Measurements from ENCODE around the gene TNNT3.
"Not testable (repeated sequence)": the region's sequence is repeated elsewhere in the genome, so short reads cannot be mapped to it uniquely, and the experiment has no call there.

Gene TNNT3

DNA sequence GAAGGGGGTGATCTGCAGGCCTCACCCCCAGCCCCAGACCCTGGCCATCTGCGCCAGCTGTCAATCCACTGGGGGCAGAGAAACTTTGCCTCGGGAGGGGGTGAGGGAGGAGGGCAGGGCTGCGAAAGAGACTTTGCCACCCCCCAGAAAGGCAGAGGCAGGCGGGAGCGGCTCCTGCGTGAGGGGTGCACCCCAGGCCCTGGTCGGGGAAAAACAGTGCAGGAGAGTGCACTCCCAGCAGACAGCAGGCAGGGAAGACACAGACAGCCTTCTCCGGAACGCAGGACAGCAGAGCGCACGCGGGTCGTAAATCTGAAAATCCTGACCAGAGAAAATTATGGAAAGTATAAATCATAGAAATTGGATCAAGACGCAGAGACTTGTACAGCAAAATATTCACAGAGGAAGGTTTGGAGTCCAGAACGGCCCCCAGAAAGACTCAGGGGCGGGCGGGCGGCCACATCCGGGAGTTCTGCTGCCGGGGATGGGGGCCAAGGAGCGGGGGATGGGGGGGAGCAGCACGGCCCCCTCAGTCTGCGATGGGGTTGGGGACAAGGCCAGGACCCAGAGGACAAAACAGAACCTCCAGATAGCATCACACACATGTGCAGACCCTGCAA lies 19.6 kb downstream of the TNNT3 start:
- H3K4me3 ChIP-seq (ENCODE audit: low read depth, low read length) = no peak overlapping the region
- TF ChIP-seq, protein P1, sequence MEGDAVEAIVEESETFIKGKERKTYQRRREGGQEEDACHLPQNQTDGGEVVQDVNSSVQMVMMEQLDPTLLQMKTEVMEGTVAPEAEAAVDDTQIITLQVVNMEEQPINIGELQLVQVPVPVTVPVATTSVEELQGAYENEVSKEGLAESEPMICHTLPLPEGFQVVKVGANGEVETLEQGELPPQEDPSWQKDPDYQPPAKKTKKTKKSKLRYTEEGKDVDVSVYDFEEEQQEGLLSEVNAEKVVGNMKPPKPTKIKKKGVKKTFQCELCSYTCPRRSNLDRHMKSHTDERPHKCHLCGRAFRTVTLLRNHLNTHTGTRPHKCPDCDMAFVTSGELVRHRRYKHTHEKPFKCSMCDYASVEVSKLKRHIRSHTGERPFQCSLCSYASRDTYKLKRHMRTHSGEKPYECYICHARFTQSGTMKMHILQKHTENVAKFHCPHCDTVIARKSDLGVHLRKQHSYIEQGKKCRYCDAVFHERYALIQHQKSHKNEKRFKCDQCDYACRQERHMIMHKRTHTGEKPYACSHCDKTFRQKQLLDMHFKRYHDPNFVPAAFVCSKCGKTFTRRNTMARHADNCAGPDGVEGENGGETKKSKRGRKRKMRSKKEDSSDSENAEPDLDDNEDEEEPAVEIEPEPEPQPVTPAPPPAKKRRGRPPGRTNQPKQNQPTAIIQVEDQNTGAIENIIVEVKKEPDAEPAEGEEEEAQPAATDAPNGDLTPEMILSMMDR (IDR thresholded peaks at IDR 0.05; ENCODE audit: low read depth, low read length, missing control alignments) = no peak
- no peak for DNase-seq (ENCODE audit: low read depth)

DNA sequence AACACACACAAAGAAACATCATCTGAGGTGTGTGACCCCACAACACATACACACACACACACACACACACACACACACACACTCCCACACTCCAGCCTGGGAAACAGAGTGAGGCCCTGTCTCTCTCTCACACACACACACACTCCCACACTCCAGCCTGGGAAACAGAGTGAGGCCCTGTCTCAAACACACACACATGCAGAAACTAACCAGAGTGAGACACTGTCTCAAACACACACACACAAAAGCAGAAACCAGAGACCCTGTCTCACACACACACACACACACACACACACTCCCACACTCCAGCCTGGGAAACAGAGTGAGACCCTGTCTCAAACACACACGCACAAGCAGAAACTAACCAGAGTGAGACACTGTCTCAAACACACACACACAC lies 20.3 kb downstream of the TNNT3 start:
- DNase-seq (ENCODE audit: low read depth); H3K4me3 ChIP-seq (ENCODE audit: low read depth, low read length): not testable (repeated sequence)

DNA sequence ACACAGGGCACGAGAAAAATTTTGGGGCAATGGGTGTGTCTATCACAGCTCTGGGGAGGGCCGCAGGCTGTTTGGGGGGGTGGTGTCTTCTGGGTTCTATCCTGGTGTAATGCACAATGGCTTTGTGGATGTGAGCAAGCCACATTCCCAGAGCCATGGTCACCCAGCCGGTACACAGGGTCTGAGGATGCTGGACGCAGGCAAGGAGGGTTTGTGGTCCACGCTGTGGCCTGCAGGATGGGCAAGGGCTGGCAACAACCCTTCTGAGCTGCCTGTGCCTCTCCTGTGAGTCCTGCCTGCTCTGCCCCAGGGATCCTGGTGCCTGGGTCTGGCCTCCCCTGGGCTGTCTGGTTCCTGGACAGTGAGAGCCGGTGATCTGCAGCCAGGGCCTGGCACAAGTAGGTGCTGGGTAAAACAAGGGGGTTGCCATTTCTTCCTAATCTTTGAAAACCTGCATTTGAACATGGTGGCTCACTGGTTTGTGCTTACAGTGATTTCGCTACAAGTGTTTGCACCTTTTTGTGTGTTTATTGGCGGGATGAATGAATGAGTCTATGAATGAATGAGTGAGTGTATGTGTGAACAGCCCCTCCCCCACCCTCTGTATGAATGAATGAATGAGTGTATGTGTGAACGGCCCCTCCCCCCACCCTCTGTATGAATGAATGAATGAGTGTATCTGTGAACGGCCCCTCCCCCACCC lies 23.2 kb downstream of the TNNT3 start:
- TF ChIP-seq, protein P1 (IDR thresholded peaks at IDR 0.05; ENCODE audit: low read depth, low read length, missing control alignments) = no peak
- H3K4me3 ChIP-seq (ENCODE audit: low read depth, low read length) = no peak overlapping the region
- no peak for DNase-seq (ENCODE audit: low read depth)

DNA sequence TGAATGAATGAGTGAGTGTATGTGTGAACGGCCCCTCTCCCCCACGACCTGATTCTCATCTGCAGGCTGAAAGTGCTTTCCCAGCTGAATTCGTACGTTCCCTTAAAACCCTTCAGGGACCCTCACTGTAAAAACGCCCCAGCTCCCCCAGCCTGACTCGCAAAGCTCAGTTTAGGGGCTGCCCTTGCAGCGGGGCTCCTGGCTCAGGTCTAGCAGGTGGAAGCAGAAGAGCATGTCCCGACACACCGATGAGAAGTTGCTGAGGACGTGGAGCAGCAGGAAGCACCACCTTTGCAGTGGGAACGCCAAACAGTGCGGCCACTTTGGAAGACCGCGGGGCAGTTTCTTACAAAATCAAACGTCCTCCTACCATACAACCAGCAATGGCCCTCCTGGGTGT lies 24.1 kb downstream of the TNNT3 start:
- TF ChIP-seq, protein P1 (IDR thresholded peaks at IDR 0.05; ENCODE audit: low read depth, low read length, missing control alignments) = no peak
- DNase-seq (ENCODE audit: low read depth) = no peak
- H3K4me3 ChIP-seq (ENCODE audit: low read depth, low read length) = no peak overlapping the region

DNA sequence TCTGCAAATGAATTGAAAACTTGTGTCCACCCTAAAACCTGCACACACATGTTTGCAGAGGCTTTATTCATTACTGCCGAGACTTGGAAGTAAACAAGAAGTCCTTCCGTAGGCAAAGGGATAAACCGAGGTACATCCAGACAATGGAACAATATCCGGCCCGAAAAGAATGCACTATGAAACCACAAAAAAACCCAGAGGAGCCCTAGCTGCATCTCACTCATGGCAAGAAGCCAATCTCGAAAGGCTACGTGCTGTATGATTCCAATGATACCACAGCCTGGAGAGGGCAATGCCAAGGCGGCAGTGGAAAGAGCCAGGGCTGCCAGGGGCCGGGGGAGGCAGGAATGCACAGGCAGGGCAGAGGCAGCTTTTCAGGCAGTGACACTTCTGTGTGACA lies 24.5 kb downstream of the TNNT3 start:
- no peak overlapping the region for H3K4me3 ChIP-seq (ENCODE audit: low read depth, low read length)
- no peak for DNase-seq (ENCODE audit: low read depth)
- TF ChIP-seq, protein P1 (IDR thresholded peaks at IDR 0.05; ENCODE audit: low read depth, low read length, missing control alignments) = no peak

DNA sequence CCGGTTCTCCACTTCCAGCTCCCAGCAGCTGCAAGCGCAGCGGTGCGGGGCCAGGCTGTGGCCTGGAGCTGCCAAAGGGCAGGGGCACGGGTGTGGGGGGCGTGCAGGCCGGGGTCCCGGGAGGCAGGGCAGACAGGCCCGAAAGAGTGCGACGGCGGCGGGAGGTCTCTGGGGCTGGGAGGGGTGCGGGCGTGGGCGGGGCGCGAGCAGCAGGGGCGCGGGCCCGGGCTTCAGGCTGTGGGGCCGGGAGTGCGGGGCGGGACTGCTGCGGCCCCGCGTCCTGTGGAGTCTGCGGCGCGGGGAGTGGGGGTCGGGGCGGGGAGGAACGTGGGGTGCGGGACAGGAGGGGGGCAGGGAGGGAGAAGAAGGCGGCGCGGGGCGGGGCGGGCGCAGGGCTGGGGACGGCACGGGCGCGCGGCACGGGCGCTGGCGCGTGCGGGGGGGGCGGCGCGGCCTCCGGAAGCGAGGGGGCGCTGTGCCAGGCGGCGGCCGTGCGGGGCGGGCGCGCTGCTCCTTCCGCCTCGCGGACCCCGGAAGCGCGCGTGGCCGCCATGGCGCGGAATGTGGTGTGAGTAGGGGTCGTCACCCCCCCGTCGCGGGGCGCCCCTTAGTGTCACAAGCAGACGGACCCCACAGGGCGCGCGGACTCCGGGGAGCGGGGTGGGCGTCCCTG lies 27.4 kb downstream of the TNNT3 start, which contains the start of gene MRPL23:
MRPL23 (plus strand) TSS at position 521 of the 673 bp plus-strand sequence; CDS start at position 552, 31 bp downstream.
- no peak within 1 kb of the TSS for H3K4me3 ChIP-seq (ENCODE audit: low read depth, low read length)
- no peak for DNase-seq (ENCODE audit: low read depth)
- TF ChIP-seq, protein P1 (IDR thresholded peaks at IDR 0.05; ENCODE audit: low read depth, low read length, missing control alignments) = no peak

DNA sequence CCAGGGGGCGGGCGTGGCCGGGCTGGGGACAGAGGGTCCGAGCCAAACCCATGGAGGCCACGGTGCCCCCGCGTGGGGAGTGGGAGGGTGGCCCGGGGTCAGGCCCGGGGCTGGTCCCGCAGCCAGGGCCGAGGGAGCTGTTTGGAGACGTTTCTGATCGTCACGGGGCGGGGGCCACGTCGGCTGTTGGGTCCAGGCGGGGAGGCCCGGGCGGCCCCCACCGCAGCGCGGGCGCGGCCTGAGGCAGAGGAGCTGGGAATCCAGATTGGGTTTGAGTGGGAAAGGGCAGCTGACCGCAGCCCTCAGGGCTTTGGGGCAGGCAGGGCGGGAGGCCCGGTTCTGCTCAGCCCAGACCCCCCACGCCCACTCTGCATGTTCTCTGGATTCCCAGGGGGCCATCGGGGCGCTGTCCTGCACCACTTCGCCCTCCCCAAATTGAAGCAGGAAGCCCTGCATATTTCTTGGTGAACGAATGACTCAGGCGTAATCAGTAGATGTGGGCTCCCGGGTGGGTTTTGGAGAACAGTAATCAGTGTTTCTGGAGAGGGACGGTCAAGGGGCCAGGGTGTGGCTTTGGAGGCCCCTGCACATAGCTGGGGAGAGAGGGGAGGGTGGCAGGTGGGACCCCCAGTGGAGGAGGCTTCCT lies 28.2 kb downstream of the TNNT3 start:
- TF ChIP-seq, protein P1 (IDR thresholded peaks at IDR 0.05; ENCODE audit: low read depth, low read length, missing control alignments) = no peak
- no peak overlapping the region for H3K4me3 ChIP-seq (ENCODE audit: low read depth, low read length)

More for the DNA sequence above, 28.2 kb downstream of the TNNT3 start:
- no peak for DNase-seq (ENCODE audit: low read depth)

Measured in GM12864 (cell line).